HG03378 (cell line): ENCODE measurements around the gene SDR9C7.
"Not testable (repeated sequence)": the region's sequence is repeated elsewhere in the genome, so short reads cannot be mapped to it uniquely, and the experiment has no call there.

Experiments
- ATAC-seq: cut with Tn5 transposase; IDR thresholded peaks from one replicate; pipeline ENCODE4 v1.9.1; 2021; ENCODE audit warnings: mild to moderate bottlenecking, moderate library complexity; ENCODE audit not compliant: unreplicated experiment

The SDR9C7 gene

DNA sequence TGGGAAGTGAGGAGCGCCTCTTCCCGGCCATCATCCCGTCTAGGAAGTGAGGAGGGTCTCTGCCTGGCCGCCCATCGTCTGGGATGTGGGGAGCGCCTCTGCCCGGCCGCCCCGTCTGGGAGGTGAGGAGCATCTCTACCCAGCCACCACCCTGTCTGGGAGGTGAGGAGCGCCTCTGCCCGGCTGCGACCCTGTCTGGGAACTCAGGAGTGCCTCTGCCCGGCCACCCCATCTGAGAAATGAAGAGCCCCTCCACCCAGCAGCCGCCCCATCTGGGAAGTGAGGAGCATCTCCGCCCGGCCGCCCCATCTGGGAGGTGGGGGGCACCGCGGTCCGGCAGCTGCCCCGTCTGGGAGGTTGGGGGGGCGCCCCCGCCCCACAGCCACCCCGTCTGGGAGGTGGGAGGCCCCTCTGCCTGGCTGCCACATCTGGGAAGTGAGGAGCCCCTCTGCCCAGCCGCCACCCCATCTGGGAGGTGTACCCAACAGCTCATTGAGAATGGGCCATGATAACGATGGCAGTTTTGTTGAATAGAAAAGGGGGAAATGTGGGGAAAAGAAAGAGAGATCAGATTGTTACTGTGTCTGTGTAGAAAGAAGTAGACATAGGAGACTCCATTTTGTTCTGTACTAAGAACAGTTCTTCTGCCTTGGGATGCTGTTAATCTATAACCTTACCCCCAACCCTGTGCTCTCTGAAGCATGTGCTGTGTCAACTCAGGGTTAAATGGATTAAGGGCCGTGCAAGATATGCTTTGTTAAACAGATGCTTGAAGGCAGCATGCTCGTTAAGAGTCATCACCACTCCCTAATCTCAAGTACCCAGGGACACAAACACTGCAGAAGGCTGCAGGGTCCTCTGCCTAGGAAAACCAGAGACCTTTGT is 54.7 kb downstream of the SDR9C7 start:
- not testable (repeated sequence) for ATAC-seq

DNA sequence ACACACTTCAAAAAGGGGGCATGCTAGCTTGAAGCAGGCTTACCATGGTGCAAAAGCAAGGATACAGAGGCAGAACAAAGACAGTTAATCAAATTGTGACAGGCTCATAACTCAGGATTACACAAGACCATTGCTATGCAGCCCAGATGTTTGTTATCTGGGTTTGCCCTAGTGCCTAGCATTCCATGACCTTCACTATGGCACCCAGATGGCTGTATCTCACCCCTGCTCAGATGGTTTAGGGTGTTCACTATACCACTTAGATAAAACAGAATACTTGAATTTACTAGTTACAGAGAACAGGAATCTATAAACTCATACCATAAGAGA is 56.2 kb downstream of the SDR9C7 start:
- no peak for ATAC-seq

DNA sequence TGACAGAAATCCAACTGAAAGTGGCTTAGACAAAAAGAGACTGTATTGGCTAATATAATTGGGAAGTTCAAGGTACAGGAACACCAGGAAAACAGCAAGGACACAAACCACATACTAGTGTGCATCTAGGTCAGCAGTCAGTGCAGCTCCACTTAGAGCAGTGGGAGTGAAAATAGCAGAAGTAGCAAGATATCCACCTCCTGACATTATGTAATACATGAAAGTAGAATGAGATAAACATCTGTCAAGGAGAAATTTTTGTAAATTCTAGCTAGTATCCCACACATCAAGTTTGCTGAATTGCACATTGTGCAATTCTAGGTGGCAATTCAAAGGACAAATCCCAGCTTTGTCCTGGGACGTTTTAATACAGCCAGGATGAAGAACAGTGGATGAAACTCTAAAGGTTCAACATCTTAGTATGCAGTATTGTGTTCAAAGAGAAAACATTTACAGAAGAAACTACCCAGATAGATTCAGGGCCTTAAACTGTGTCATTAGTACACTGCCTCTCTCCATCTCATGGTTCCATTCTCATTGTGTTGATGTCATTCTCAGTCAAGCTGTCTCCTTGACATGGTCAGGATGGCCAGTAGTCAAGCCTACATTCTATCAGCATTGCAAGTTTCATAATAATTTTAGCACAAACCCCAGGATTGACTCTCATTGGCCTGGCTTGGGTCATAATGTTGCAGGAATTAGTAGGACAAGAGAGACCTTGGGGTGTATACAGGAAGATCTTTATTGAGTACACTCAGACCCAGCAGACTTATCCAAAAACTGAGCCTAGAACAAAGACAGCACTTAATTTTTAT is 56.8 kb downstream of the SDR9C7 start:
- ATAC-seq: no peak

DNA sequence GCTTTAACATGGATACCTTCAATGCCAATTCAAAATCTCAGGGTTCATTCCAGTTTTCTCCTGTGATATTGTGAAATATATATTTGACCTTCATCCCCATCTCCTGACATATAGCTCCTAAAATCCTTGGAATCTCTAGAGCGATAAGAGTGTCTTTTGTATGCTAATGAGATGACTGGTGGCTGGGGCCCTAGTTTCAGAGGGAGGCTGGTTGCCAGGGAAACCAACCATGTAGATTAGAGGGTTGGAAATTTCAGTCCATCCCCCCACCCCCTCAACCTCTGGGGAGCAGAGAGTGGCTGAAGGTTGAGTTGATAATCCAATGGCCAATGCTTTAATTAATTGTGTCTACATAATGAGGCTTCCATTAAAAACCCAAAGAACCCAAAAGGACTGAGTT is 59.4 kb downstream of the SDR9C7 start:
- no peak for ATAC-seq

DNA sequence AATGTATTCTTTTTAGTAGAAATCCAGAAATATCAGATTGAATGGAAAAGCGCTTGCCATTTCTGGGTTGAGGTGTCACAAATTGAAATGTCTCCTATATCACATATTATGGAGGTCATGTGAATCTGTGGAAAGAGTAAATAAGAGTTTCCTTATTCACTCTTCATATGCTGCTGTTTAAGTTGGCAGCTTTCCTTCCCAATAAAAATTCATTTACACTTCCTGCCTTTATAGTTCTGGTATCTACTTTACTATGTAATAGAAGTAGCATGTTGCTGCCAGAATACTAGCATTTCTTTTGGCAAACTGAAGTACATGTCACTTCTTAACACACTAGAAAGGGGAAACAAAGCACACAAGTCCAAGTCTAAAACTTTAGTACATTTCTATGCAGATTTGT is 60.8 kb downstream of the SDR9C7 start:
- ATAC-seq: no peak
